ENCODE data around the gene NCOA3.
"Not testable (repeated sequence)": the region's sequence is repeated elsewhere in the genome, so short reads cannot be mapped to it uniquely, and the experiment has no call there.

NCOA3 gene

DNA sequence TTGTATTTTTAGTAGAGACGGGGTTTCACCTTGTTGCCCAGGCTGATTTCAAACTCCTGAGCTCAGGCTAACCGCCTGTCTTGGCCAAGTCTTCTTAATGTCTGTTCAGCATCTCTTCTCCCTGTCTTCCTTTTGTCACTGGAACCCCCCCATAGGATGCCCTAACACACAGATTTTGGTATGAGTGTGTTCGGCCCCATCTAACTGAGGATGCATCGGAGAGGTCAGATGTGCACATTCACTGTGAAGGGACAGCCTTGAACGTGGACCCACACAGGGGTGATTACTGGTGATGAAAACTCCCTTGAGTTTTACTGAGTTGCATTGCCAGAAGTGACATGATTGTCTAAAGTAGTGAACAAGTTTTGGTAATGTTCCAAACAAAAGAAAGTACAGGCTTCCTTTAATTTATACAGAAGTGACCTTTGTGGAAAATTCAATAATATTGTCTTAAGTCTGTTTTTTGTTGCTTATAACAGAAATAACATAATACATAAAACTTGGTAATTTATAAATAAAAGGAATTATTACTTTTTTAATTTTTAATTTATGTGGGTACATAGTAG, 40.5 kb upstream of the NCOA3 start:
- no peak overlapping the region for H2AFZ ChIP-seq (ENCODE audit: low read length)
- no peaks in the 10 kb centered on the region for H3K9me2 ChIP-seq (replicated peaks; ENCODE audit: low read depth, low read length)
- no peak overlapping the region for H3K4me2 ChIP-seq (ENCODE audit: low read depth, low read length, poor library complexity, severe bottlenecking)
- no peaks in the 10 kb centered on the region for H3F3A ChIP-seq (ENCODE audit: low read depth)
- no peaks in the 10 kb centered on the region for H3K79me2 ChIP-seq (ENCODE audit: insufficient read depth, low read length)
- H3K9me3 ChIP-seq (ENCODE audit: insufficient read depth, low read depth, low read length): no peaks in the 10 kb centered on the region
- H3K9ac ChIP-seq (ENCODE audit: low read depth, low read length, poor library complexity, severe bottlenecking): no peak overlapping the region
- TF ChIP-seq, protein P1, sequence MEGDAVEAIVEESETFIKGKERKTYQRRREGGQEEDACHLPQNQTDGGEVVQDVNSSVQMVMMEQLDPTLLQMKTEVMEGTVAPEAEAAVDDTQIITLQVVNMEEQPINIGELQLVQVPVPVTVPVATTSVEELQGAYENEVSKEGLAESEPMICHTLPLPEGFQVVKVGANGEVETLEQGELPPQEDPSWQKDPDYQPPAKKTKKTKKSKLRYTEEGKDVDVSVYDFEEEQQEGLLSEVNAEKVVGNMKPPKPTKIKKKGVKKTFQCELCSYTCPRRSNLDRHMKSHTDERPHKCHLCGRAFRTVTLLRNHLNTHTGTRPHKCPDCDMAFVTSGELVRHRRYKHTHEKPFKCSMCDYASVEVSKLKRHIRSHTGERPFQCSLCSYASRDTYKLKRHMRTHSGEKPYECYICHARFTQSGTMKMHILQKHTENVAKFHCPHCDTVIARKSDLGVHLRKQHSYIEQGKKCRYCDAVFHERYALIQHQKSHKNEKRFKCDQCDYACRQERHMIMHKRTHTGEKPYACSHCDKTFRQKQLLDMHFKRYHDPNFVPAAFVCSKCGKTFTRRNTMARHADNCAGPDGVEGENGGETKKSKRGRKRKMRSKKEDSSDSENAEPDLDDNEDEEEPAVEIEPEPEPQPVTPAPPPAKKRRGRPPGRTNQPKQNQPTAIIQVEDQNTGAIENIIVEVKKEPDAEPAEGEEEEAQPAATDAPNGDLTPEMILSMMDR (conservative IDR thresholded peaks at IDR 0.05; ENCODE audit: low read length): no peak
- no peak for TF ChIP-seq EZH2phosphoT487 (IDR thresholded peaks at IDR 0.05; ENCODE audit: borderline replicate concordance)
- H3K36me3 ChIP-seq (ENCODE audit: insufficient read depth, low read length): no peaks in the 10 kb centered on the region
- H3K4me3 ChIP-seq (ENCODE audit: low read length, poor library complexity, severe bottlenecking): no peak overlapping the region
- H3K27me3 ChIP-seq (ENCODE audit: insufficient read depth, low read length, poor library complexity, severe bottlenecking): no peaks in the 10 kb centered on the region
- no peaks in the 10 kb centered on the region for H4K20me1 ChIP-seq (ENCODE audit: insufficient read depth, low read length, poor library complexity, severe bottlenecking)
- H3K4me1 ChIP-seq (ENCODE audit: insufficient read depth, low read length, poor library complexity, severe bottlenecking): no peaks in the 10 kb centered on the region

DNA sequence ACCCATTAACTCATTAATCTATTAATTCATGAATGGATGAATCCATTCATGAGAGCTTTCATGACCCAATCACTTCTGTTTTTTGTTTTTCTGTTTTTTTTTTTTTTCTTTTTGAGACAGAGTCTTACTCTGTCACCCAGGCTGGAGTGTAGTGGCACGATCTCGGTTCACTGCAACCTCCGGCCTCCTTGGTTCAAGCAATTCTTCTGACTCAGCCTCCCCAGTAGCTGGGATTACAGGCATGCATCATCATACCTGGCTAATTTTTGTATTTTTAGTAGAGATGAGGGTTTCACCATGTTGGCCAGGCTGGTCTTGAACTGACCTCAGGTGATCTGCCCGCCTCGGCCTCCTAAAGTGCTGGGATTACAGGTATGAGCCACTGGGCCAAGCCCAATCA, 39.8 kb upstream of the NCOA3 start:
- H4K20me1 ChIP-seq (ENCODE audit: insufficient read depth, low read length, poor library complexity, severe bottlenecking); H3K9ac ChIP-seq (ENCODE audit: low read depth, low read length, poor library complexity, severe bottlenecking); H3K4me3 ChIP-seq (ENCODE audit: low read length, poor library complexity, severe bottlenecking); H3K79me2 ChIP-seq (ENCODE audit: insufficient read depth, low read length); H3F3A ChIP-seq (ENCODE audit: low read depth); H3K4me1 ChIP-seq (ENCODE audit: insufficient read depth, low read length, poor library complexity, severe bottlenecking); H3K4me2 ChIP-seq (ENCODE audit: low read depth, low read length, poor library complexity, severe bottlenecking); H3K36me3 ChIP-seq (ENCODE audit: insufficient read depth, low read length); H3K9me3 ChIP-seq (ENCODE audit: insufficient read depth, low read depth, low read length); H3K27me3 ChIP-seq (ENCODE audit: insufficient read depth, low read length, poor library complexity, severe bottlenecking); H3K9me2 ChIP-seq (replicated peaks; ENCODE audit: low read depth, low read length); H2AFZ ChIP-seq (ENCODE audit: low read length): not testable (repeated sequence)

DNA sequence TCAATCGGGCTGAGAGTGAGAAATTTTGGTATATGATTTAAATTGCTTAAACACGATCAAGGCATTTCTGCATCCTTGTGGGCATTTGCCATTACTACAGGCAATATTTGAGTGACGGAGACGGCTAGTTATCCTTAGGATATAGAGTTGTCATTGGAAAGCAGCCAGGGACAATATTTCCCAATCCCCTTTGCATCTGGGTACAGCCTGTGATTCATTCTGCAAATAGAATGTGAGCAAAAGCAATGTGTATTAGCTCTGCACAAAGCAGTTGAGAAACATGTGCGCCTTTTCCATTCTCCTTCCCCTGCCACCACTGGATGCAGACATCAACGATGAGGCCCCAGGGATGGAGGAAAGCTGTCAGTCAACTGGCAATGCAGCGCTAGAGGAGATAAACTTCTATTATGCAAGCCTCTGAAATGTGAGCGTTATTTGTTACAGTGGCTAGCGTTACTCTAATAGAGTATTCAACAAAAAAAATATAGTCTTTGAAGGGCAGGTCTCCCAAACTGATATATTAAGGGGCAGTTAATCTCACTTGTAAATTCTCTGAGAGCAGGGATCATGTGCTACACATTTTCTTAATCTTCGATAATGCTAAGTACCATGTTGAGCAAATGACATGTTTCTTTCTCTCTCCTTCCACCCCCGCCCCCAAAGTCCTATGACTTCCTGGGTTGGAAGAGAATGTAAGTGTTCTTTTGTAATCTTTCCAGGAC, 37.1 kb upstream of the NCOA3 start:
- no peak overlapping the region for H3K4me3 ChIP-seq (ENCODE audit: low read length, poor library complexity, severe bottlenecking)
- no peaks in the 10 kb centered on the region for H4K20me1 ChIP-seq (ENCODE audit: insufficient read depth, low read length, poor library complexity, severe bottlenecking)
- TF ChIP-seq, protein P1 (conservative IDR thresholded peaks at IDR 0.05; ENCODE audit: low read length): no peak
- TF ChIP-seq EZH2phosphoT487 (IDR thresholded peaks at IDR 0.05; ENCODE audit: borderline replicate concordance): no peak
- H3K9me3 ChIP-seq (ENCODE audit: insufficient read depth, low read depth, low read length): no peaks in the 10 kb centered on the region
- H3K9ac ChIP-seq (ENCODE audit: low read depth, low read length, poor library complexity, severe bottlenecking): no peak overlapping the region
- H3K9me2 ChIP-seq (replicated peaks; ENCODE audit: low read depth, low read length): no peaks in the 10 kb centered on the region
- H3K36me3 ChIP-seq (ENCODE audit: insufficient read depth, low read length): no peaks in the 10 kb centered on the region
- H2AFZ ChIP-seq (ENCODE audit: low read length): no peak overlapping the region
- no peaks in the 10 kb centered on the region for H3K79me2 ChIP-seq (ENCODE audit: insufficient read depth, low read length)
- no peaks in the 10 kb centered on the region for H3F3A ChIP-seq (ENCODE audit: low read depth)
- H3K4me1 ChIP-seq (ENCODE audit: insufficient read depth, low read length, poor library complexity, severe bottlenecking): no peaks in the 10 kb centered on the region
- no peaks in the 10 kb centered on the region for H3K27me3 ChIP-seq (ENCODE audit: insufficient read depth, low read length, poor library complexity, severe bottlenecking)
- H3K4me2 ChIP-seq (ENCODE audit: low read depth, low read length, poor library complexity, severe bottlenecking): no peak overlapping the region
